ENCODE data around the gene LYAR.
A peak's percentile ranks its signal among the peaks of the same experiment; 100 is the strongest.

LYAR gene

DNA sequence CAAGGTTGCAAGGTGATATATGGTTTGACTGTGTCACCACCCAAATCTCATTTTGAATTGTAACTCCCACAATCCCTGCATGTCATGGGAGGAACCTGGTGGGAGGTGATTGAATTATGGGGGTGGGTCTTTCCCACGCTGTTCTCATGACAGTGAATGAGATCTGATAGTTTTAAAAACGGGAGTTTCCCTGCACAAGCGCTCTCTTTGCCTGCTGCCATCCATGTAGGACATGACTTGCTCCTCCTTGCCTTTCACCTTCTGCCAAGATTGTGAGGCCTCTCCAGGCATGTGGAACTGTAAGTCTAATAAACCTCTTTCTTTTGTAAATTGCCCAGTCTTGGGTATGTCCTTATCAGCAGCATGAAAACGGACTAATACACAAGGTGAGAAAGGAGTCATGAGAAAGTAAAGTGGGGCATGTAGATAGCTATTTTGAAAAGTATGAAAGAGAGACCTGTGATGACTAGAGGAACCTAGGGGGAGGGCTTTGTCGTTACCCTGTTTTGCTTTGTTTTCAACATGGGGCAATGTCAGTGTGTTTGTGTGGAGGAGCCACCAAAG is 6.4 kb upstream of the LYAR start:
- no peak overlapping the region for H3K27ac ChIP-seq
- DNase-seq (ENCODE audit: low spot score): peak; percentile 22
- no peak overlapping the region for H3K4me3 ChIP-seq
- TF ChIP-seq, protein P1, sequence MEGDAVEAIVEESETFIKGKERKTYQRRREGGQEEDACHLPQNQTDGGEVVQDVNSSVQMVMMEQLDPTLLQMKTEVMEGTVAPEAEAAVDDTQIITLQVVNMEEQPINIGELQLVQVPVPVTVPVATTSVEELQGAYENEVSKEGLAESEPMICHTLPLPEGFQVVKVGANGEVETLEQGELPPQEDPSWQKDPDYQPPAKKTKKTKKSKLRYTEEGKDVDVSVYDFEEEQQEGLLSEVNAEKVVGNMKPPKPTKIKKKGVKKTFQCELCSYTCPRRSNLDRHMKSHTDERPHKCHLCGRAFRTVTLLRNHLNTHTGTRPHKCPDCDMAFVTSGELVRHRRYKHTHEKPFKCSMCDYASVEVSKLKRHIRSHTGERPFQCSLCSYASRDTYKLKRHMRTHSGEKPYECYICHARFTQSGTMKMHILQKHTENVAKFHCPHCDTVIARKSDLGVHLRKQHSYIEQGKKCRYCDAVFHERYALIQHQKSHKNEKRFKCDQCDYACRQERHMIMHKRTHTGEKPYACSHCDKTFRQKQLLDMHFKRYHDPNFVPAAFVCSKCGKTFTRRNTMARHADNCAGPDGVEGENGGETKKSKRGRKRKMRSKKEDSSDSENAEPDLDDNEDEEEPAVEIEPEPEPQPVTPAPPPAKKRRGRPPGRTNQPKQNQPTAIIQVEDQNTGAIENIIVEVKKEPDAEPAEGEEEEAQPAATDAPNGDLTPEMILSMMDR (IDR thresholded peaks at IDR 0.05): no peak

DNA sequence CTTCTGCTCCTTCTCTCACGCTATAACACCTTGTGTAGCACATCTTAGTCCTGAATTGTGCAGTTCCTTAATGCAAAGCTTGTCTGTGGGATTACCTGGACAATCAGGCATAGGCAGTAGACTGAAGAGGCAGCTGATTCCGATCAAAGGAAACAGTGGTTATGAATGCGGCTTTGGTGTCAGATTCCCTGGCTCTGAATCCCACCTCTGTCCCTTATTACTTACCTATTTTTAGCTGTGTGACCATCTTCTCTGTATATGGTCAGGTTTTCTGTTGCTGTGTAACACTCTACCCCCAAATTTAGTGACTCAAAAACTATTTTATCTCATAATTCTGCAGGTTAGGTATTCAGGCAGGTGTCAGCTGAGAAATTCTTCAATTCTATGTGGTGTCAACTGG is 3.3 kb upstream of the LYAR start:
- DNase-seq (ENCODE audit: low spot score): no peak
- Histone ChIP-seq H3K27ac (no peak overlapping the region), H3K4me3 (no peak overlapping the region)
- TF ChIP-seq, protein P1 (IDR thresholded peaks at IDR 0.05): no peak

DNA sequence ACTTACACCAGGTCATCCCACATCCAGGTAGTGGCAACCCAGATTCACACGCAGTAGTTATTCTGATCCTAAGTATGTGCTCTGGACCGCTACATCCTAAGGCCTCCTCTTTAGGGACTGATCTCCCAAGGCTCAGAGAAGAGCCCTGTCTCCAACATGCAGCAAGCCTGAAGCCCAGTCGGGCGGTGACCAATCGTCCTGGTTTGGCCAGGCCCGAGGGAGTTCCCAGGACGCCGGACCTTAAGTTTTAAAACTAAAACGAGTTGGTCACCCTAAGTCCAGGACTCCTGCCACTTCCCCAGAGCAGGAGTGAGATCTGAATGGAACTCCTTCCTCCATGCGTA is 385 bp downstream of the LYAR start:
- Histone ChIP-seq H3K27ac (peak overlapping the region; percentile 58 to 66), H3K4me3 (peak overlapping the region; percentile 75)
- TF ChIP-seq, protein P1 (IDR thresholded peaks at IDR 0.05): no peak
- DNase-seq (ENCODE audit: low spot score): no peak

DNA sequence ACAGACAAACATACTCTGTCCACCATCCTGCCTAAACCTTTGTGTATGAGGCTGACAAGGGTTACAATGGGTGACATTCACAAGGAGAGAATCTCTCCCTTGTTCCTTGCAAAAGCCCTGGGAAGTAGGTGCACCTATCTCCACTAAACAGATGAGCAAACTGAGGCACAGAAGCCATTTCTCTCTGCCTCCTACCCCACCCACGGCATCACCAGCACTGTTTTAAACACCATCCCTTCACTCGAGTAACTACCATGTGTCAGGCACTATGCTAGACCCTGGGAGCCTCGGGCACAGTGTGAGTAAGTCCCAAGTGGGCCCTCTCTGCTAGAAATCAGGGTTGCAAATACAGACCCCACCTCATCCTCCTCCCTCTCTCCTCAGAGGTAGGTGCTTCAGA is 899 bp downstream of the LYAR start:
- H3K4me3 ChIP-seq: peak overlapping the region; percentile 75
- TF ChIP-seq, protein P1 (IDR thresholded peaks at IDR 0.05): no peak
- H3K27ac ChIP-seq: no peak overlapping the region
- DNase-seq (ENCODE audit: low spot score): no peak

DNA sequence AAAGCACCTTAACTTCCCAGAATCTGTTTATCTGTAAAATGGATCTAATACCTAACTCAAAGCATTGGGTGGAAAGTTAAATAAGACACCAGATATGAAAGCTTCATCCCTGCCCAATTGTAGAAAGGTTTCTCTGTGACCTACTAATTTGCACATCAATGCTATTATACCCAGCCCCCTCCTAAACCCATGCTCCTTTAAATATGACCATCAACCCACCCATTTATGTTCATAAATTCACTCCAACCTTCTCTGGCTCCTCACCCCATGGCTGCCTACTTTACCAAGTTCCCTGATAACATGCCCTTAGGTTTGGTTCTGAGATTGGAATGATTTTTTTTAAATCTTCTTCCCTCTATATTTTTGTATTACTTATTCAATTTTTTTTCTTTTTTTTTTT is 1.9 kb downstream of the LYAR start:
- no peak overlapping the region for H3K4me3 ChIP-seq
- TF ChIP-seq, protein P1 (IDR thresholded peaks at IDR 0.05): no peak
- no peak for DNase-seq (ENCODE audit: low spot score)
- no peak overlapping the region for H3K27ac ChIP-seq

DNA sequence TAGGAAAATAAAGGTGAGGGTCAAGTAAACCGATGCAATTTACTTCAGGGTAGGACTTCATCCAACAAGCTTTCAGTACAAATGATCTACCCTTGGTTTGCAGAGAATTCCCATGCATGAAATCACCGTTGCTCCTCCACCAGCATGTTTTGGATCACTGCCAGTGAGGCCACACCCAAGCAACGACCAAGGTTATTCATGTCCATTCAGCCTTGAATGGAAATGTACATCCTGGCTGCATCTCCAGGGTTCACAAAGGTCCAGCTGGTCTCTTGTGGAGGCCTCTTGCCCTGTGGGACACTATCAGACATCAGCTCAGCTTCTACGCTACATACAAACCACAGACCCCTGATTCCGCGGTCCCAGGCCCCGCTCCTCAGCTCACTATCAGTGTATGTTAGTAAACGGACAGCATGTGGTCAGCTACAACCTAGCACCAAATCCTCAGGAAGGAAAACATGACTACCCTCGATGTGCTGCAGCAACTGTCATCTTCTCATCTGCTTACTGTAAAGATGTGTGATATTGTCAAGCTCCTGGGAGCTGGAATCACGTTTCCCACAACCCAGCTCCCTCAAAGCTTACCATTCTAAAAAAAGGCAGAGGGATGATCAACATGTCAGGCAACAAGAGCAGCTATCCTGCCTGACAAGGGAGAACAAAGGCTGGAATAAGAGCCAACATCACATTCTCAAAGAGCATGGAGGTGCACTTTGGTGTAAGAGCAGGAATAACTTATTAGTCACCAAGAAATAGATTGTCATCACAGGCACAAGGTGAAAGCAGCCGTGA is 4.9 kb downstream of the LYAR start:
- TF ChIP-seq, protein P1 (IDR thresholded peaks at IDR 0.05): no peak
- no peak overlapping the region for H3K4me3 ChIP-seq
- H3K27ac ChIP-seq: no peak overlapping the region
- DNase-seq (ENCODE audit: low spot score): no peak

DNA sequence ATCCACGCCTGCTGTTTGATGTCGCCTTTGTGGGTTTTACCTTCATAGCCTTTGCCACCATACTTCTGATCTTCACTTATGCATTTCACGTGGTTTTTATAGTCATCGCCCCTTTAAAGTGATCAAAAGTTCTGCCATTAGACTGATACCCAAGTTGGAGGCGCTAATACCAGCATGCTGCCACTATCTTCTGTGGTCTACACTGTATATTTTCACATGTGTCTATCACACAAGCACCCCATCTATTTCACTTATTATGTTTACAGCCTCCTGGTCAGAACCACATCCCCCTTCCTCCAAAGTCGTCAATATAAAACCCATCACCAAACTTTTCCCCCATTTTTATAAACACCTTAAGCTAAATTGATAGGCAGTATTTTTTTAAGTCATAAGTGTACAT is 8.2 kb downstream of the LYAR start:
- Histone ChIP-seq H3K27ac (no peak overlapping the region), H3K4me3 (no peak overlapping the region)
- no peak for DNase-seq (ENCODE audit: low spot score)
- TF ChIP-seq, protein P1 (IDR thresholded peaks at IDR 0.05): no peak
